ENCODE results near the gene PAXIP1. TPM values are rescaled to one million over a fixed set of nuclear protein-coding genes. Genes with fewer than 3 reads are reported as not detected.
A peak's percentile ranks its signal among the peaks of the same experiment; 100 is the strongest.

PAXIP1 gene
- polyA plus RNA-seq, 2 donors, result 4.8 to 5.2 TPM

- Histone ChIP-seq H3K36me3 (ENCODE audit: control insufficient read depth in 2 of 2, insufficient read depth in 2 of 2, low read length in 1 of 2) (no peaks in the 10 kb centered on the region), H3K9me3 (ENCODE audit: control insufficient read depth in 2 of 2, insufficient read depth in 1 of 2, low read depth in 1 of 2, low read length in 1 of 2) (no peaks in the 10 kb centered on the region), H3K4me1 (ENCODE audit: control insufficient read depth in 2 of 2, insufficient read depth in 2 of 2, low read length in 1 of 2) (peaks cover 0 to 2% of the 10 kb centered on the region in 2 donors), H3K27me3 (ENCODE audit: control insufficient read depth in 1 of 2, insufficient read depth in 2 of 2, low read length in 2 of 2) (peaks cover 0 to 3% of the 10 kb centered on the region in 2 donors), H3K27ac (ENCODE audit: low read depth in 2 of 2, low read length in 1 of 2) (no peak overlapping the region), H3K4me3 (ENCODE audit: low read depth in 1 of 2, low read length in 2 of 2) (no peak overlapping the region)
- WGBS, 2 donors, result 73 to 88% methylated on average over 7 of the region's 7 CpGs
Measured at GRCh38 chr7:154917808-154918160, 85.1 kb downstream of the PAXIP1 start.

GRCh38 chr7:154916856-154917807 lies 85.8 kb downstream of the PAXIP1 start:
- Histone ChIP-seq H3K27ac (ENCODE audit: low read depth in 2 of 2, low read length in 1 of 2) (no peak overlapping the region), H3K4me3 (ENCODE audit: low read depth in 1 of 2, low read length in 2 of 2) (no peak overlapping the region), H3K4me1 (ENCODE audit: control insufficient read depth in 2 of 2, insufficient read depth in 2 of 2, low read length in 1 of 2) (peaks cover 0 to 2% of the 10 kb centered on the region in 2 donors), H3K27me3 (ENCODE audit: control insufficient read depth in 1 of 2, insufficient read depth in 2 of 2, low read length in 2 of 2) (peaks cover 0 to 3% of the 10 kb centered on the region in 2 donors), H3K36me3 (ENCODE audit: control insufficient read depth in 2 of 2, insufficient read depth in 2 of 2, low read length in 1 of 2) (no peaks in the 10 kb centered on the region), H3K9me3 (ENCODE audit: control insufficient read depth in 2 of 2, insufficient read depth in 1 of 2, low read depth in 1 of 2, low read length in 1 of 2) (no peaks in the 10 kb centered on the region)
- 84 to 86% methylated on average over 13 of the region's 13 CpGs for WGBS, 2 donors

GRCh38 chr7:154916381-154916780 lies 86.5 kb downstream of the PAXIP1 start:
- Histone ChIP-seq H3K4me3 (ENCODE audit: low read depth in 1 of 2, low read length in 2 of 2) (no peak overlapping the region), H3K27me3 (ENCODE audit: control insufficient read depth in 1 of 2, insufficient read depth in 2 of 2, low read length in 2 of 2) (peaks cover 0 to 3% of the 10 kb centered on the region in 2 donors), H3K4me1 (ENCODE audit: control insufficient read depth in 2 of 2, insufficient read depth in 2 of 2, low read length in 1 of 2) (peaks cover 0 to 2% of the 10 kb centered on the region in 2 donors), H3K27ac (ENCODE audit: low read depth in 2 of 2, low read length in 1 of 2) (no peak overlapping the region), H3K36me3 (ENCODE audit: control insufficient read depth in 2 of 2, insufficient read depth in 2 of 2, low read length in 1 of 2) (no peaks in the 10 kb centered on the region), H3K9me3 (ENCODE audit: control insufficient read depth in 2 of 2, insufficient read depth in 1 of 2, low read depth in 1 of 2, low read length in 1 of 2) (peaks cover 2 to 4% of the 10 kb centered on the region in 2 donors)
- 83 to 91% methylated on average over 14 of the region's 14 CpGs for WGBS, 2 donors

GRCh38 chr7:154915600-154915999 lies 87.3 kb downstream of the PAXIP1 start:
- peaks cover 0 to 3% of the 10 kb centered on the region in 2 donors for H3K27me3 ChIP-seq (ENCODE audit: control insufficient read depth in 1 of 2, insufficient read depth in 2 of 2, low read length in 2 of 2)
- peaks cover 2 to 10% of the 10 kb centered on the region in 2 donors for H3K9me3 ChIP-seq (ENCODE audit: control insufficient read depth in 2 of 2, insufficient read depth in 1 of 2, low read depth in 1 of 2, low read length in 1 of 2)
- 81 to 87% methylated on average over 4 of the region's 4 CpGs for WGBS, 2 donors

GRCh38 chr7:154914996-154915380 lies 87.9 kb downstream of the PAXIP1 start:
- Histone ChIP-seq H3K27ac (ENCODE audit: low read depth in 2 of 2, low read length in 1 of 2) (no peak overlapping the region), H3K4me1 (ENCODE audit: control insufficient read depth in 2 of 2, insufficient read depth in 2 of 2, low read length in 1 of 2) (peaks cover 0 to 2% of the 10 kb centered on the region in 2 donors), H3K9me3 (ENCODE audit: control insufficient read depth in 2 of 2, insufficient read depth in 1 of 2, low read depth in 1 of 2, low read length in 1 of 2) (peaks cover 2 to 10% of the 10 kb centered on the region in 2 donors), H3K36me3 (ENCODE audit: control insufficient read depth in 2 of 2, insufficient read depth in 2 of 2, low read length in 1 of 2) (no peaks in the 10 kb centered on the region), H3K4me3 (ENCODE audit: low read depth in 1 of 2, low read length in 2 of 2) (no peak overlapping the region), H3K27me3 (ENCODE audit: control insufficient read depth in 1 of 2, insufficient read depth in 2 of 2, low read length in 2 of 2) (peaks cover 0 to 3% of the 10 kb centered on the region in 2 donors)
- 65 to 71% methylated on average over 18 of the region's 18 CpGs for WGBS, 2 donors

More at GRCh38 chr7:154915600-154915999, 87.3 kb downstream of the PAXIP1 start:
- Histone ChIP-seq H3K36me3 (ENCODE audit: control insufficient read depth in 2 of 2, insufficient read depth in 2 of 2, low read length in 1 of 2) (no peaks in the 10 kb centered on the region), H3K27ac (ENCODE audit: low read depth in 2 of 2, low read length in 1 of 2) (no peak overlapping the region), H3K4me1 (ENCODE audit: control insufficient read depth in 2 of 2, insufficient read depth in 2 of 2, low read length in 1 of 2) (peaks cover 0 to 2% of the 10 kb centered on the region in 2 donors), H3K4me3 (ENCODE audit: low read depth in 1 of 2, low read length in 2 of 2) (no peak overlapping the region)

- H3K9me3 ChIP-seq (ENCODE audit: control insufficient read depth in 2 of 2, insufficient read depth in 1 of 2, low read depth in 1 of 2, low read length in 1 of 2), result peaks cover 2 to 10% of the 10 kb centered on the region in 2 donors
- no peaks in the 10 kb centered on the region for H3K36me3 ChIP-seq (ENCODE audit: control insufficient read depth in 2 of 2, insufficient read depth in 2 of 2, low read length in 1 of 2)
- peaks cover 0 to 3% of the 10 kb centered on the region in 2 donors for H3K27me3 ChIP-seq (ENCODE audit: control insufficient read depth in 1 of 2, insufficient read depth in 2 of 2, low read length in 2 of 2)
- H3K27ac ChIP-seq (ENCODE audit: low read depth in 2 of 2, low read length in 1 of 2), result no peak overlapping the region
- 39 to 57% methylated on average over 28 to 36 of the region's 36 CpGs for WGBS, 2 donors
- H3K4me3 ChIP-seq (ENCODE audit: low read depth in 1 of 2, low read length in 2 of 2), result peak overlapping the region; percentile 0 to 16
- peaks cover 0 to 2% of the 10 kb centered on the region in 2 donors for H3K4me1 ChIP-seq (ENCODE audit: control insufficient read depth in 2 of 2, insufficient read depth in 2 of 2, low read length in 1 of 2)
Measured at GRCh38 chr7:154914308-154914995, 88.5 kb downstream of the PAXIP1 start.

GRCh38 chr7:154913638-154914307 lies 89.2 kb downstream of the PAXIP1 start:
- H3K36me3 ChIP-seq (ENCODE audit: control insufficient read depth in 2 of 2, insufficient read depth in 2 of 2, low read length in 1 of 2), result no peaks in the 10 kb centered on the region
- no peak overlapping the region for H3K27ac ChIP-seq (ENCODE audit: low read depth in 2 of 2, low read length in 1 of 2)
- H3K27me3 ChIP-seq (ENCODE audit: control insufficient read depth in 1 of 2, insufficient read depth in 2 of 2, low read length in 2 of 2), result peaks cover 0 to 3% of the 10 kb centered on the region in 2 donors
- 8 to 10% methylated on average over 39 to 43 of the region's 43 CpGs for whole genome bisulfite sequencing, 2 donors
- peaks cover 0 to 2% of the 10 kb centered on the region in 2 donors for H3K4me1 ChIP-seq (ENCODE audit: control insufficient read depth in 2 of 2, insufficient read depth in 2 of 2, low read length in 1 of 2)
- H3K9me3 ChIP-seq (ENCODE audit: control insufficient read depth in 2 of 2, insufficient read depth in 1 of 2, low read depth in 1 of 2, low read length in 1 of 2), result peaks cover 2 to 13% of the 10 kb centered on the region in 2 donors
- peak overlapping the region; percentile 0 to 16 for H3K4me3 ChIP-seq (ENCODE audit: low read depth in 1 of 2, low read length in 2 of 2)

- 62% methylated on average over 22 of the region's 22 CpGs for WGBS, 2 donors
- no peak overlapping the region for H3K4me3 ChIP-seq (ENCODE audit: low read depth in 1 of 2, low read length in 2 of 2)
- H3K36me3 ChIP-seq (ENCODE audit: control insufficient read depth in 2 of 2, insufficient read depth in 2 of 2, low read length in 1 of 2), result no peaks in the 10 kb centered on the region
- H3K4me1 ChIP-seq (ENCODE audit: control insufficient read depth in 2 of 2, insufficient read depth in 2 of 2, low read length in 1 of 2), result peaks cover 0 to 2% of the 10 kb centered on the region in 2 donors
- no peak overlapping the region for H3K27ac ChIP-seq (ENCODE audit: low read depth in 2 of 2, low read length in 1 of 2)
- H3K27me3 ChIP-seq (ENCODE audit: control insufficient read depth in 1 of 2, insufficient read depth in 2 of 2, low read length in 2 of 2), result peaks cover 0 to 3% of the 10 kb centered on the region in 2 donors
- peaks cover 2 to 13% of the 10 kb centered on the region in 2 donors for H3K9me3 ChIP-seq (ENCODE audit: control insufficient read depth in 2 of 2, insufficient read depth in 1 of 2, low read depth in 1 of 2, low read length in 1 of 2)
Measured at GRCh38 chr7:154912871-154913637, 89.9 kb downstream of the PAXIP1 start.

All from esophagus (tissue), 2 donors.